Right kidney (tissue), 1 donor: ENCODE data around the gene ABCC1.
A peak's percentile ranks its signal among the peaks of the same experiment; 100 is the strongest.
"Not testable (repeated sequence)": the region's sequence is repeated elsewhere in the genome, so short reads cannot be mapped to it uniquely, and the experiment has no call there.

Source experiments
- DNase-seq: peaks from one replicate; pipeline ENCODE4 v3.0.0-alpha.2; 2016

ABCC1 gene

GRCh38 chr16:16083421-16084156 lies 134.2 kb downstream of the ABCC1 start:
- no peak for DNase-seq

GRCh38 chr16:16084874-16085273 lies 135.5 kb downstream of the ABCC1 start:
- DNase-seq, result no peak

- peak; percentile 26 for DNase-seq
These were observed 137.4 kb downstream of the ABCC1 start for GRCh38 chr16:16086653-16087446.

- DNase-seq, result no peak
These were observed 140.8 kb downstream of the ABCC1 start for GRCh38 chr16:16090238-16090637.

- peak; percentile 19 for DNase-seq
These were observed 143.7 kb downstream of the ABCC1 start for GRCh38 chr16:16092925-16093627.

GRCh38 chr16:16093628-16094332 lies 144.4 kb downstream of the ABCC1 start:
- peak; percentile 42 for DNase-seq

GRCh38 chr16:16095646-16096045 lies 146.2 kb downstream of the ABCC1 start:
- DNase-seq, result no peak

GRCh38 chr16:16096121-16096857 lies 146.9 kb downstream of the ABCC1 start:
- peak; percentile 41 for DNase-seq

- DNase-seq, result no peak
These were observed 147.4 kb downstream of the ABCC1 start for GRCh38 chr16:16096858-16097213.

- DNase-seq, result no peak
These were observed 149.9 kb downstream of the ABCC1 start for GRCh38 chr16:16099320-16099719.

- no peak for DNase-seq
These were observed 151.2 kb downstream of the ABCC1 start for GRCh38 chr16:16100631-16101030.

GRCh38 chr16:16101585-16101984 lies 152.2 kb downstream of the ABCC1 start:
- no peak for DNase-seq

- DNase-seq, result no peak
These were observed 153.3 kb downstream of the ABCC1 start for GRCh38 chr16:16102738-16103137.

GRCh38 chr16:16104132-16104803 lies 154.9 kb downstream of the ABCC1 start:
- not testable (repeated sequence) for DNase-seq

GRCh38 chr16:16104804-16105141 lies 155.4 kb downstream of the ABCC1 start:
- DNase-seq, result not testable (repeated sequence)

- DNase-seq, result no peak
These were observed 156.2 kb downstream of the ABCC1 start for GRCh38 chr16:16105646-16106045.

- no peak for DNase-seq
These were observed 157.1 kb downstream of the ABCC1 start for GRCh38 chr16:16106466-16106865.

GRCh38 chr16:16107839-16108238 lies 158.4 kb downstream of the ABCC1 start:
- DNase-seq, result no peak

- DNase-seq, result no peak
These were observed 159.3 kb downstream of the ABCC1 start for GRCh38 chr16:16108759-16109158.

- no peak for DNase-seq
These were observed 160.2 kb downstream of the ABCC1 start for GRCh38 chr16:16109453-16110110.

GRCh38 chr16:16110111-16110490 lies 160.7 kb downstream of the ABCC1 start:
- DNase-seq, result no peak
